Measurements from ENCODE around the gene ZNF263. TPM values are rescaled to one million over a fixed set of nuclear protein-coding genes. Genes with fewer than 3 reads are reported as not detected.

The ZNF263 gene
- total RNA-seq, 1 experiment from 2014 or later, result 52.2 TPM

DNA sequence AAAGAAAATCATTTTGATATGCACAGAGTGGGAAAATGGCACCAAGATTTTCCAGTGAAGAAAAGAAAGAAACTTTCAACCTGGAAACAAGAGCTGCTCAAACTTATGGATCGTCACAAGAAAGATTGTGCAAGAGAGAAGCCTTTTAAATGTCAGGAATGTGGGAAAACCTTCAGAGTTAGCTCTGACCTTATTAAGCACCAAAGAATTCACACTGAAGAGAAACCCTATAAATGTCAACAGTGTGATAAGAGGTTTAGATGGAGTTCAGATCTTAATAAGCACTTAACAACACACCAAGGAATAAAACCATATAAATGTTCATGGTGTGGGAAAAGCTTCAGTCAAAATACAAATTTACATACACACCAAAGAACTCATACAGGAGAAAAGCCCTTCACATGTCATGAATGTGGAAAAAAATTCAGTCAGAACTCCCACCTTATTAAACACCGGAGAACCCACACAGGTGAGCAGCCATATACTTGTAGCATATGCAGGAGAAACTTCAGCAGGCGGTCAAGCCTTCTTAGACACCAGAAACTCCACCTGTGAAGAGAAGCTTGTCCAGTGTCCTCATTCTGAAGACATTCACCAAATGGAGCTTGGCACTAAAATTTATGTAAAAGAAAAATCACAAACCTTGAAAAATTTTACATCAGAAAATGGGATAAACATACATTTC lies 34.2 kb downstream of the ZNF263 start:
- Histone ChIP-seq H3K4me1 (ENCODE audit: insufficient read depth, low read length) (no peaks in the 10 kb centered on the region), H4K20me1 (ENCODE audit: low read length) (no peaks in the 10 kb centered on the region), H3F3A (ENCODE audit: low read length, unreplicated experiment) (no peaks in the 10 kb centered on the region), H3K9me3 (ENCODE audit: low read length) (peaks cover 36% of the 10 kb centered on the region), H3K9me2 (replicated peaks; ENCODE audit: low read length) (no peaks in the 10 kb centered on the region), H3K27me3 (ENCODE audit: low read length) (no peaks in the 10 kb centered on the region), H3K79me2 (ENCODE audit: low read length) (no peaks in the 10 kb centered on the region), H3K27ac (ENCODE audit: low read length) (no peak overlapping the region), H3K4me3 (ENCODE audit: low read length) (peak overlapping the region; percentile 37; the same call in 1 of the 2 replicates), H3K9ac (ENCODE audit: low read length) (no peak overlapping the region), H2AFZ (ENCODE audit: low read length) (no peak overlapping the region), H3K36me3 (ENCODE audit: low read depth, low read length) (peaks cover 46% of the 10 kb centered on the region), H3K4me2 (ENCODE audit: low read length) (no peak overlapping the region)
- DNase-seq (no peak), ATAC-seq (no peak)
- BruUV-seq (replicated peaks), result no TSS peak
- CTCF ChIA-PET, result no interaction called here
- intact Hi-C loops (cut with micrococcal nuclease), result no loop called here
- TF ChIP-seq EZH2 (IDR thresholded peaks at IDR 0.05; ENCODE audit: low read length, unreplicated experiment) (no peak), EZH2phosphoT487 (IDR thresholded peaks at IDR 0.05; ENCODE audit: borderline replicate concordance, low read length) (no peak)
- TF ChIP-seq, protein P1, sequence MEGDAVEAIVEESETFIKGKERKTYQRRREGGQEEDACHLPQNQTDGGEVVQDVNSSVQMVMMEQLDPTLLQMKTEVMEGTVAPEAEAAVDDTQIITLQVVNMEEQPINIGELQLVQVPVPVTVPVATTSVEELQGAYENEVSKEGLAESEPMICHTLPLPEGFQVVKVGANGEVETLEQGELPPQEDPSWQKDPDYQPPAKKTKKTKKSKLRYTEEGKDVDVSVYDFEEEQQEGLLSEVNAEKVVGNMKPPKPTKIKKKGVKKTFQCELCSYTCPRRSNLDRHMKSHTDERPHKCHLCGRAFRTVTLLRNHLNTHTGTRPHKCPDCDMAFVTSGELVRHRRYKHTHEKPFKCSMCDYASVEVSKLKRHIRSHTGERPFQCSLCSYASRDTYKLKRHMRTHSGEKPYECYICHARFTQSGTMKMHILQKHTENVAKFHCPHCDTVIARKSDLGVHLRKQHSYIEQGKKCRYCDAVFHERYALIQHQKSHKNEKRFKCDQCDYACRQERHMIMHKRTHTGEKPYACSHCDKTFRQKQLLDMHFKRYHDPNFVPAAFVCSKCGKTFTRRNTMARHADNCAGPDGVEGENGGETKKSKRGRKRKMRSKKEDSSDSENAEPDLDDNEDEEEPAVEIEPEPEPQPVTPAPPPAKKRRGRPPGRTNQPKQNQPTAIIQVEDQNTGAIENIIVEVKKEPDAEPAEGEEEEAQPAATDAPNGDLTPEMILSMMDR (conservative IDR thresholded peaks at IDR 0.05; ENCODE audit: low read depth, low read length), result no peak
- POLR2A ChIA-PET (ENCODE audit: unreplicated experiment), result no interaction called here

DNA sequence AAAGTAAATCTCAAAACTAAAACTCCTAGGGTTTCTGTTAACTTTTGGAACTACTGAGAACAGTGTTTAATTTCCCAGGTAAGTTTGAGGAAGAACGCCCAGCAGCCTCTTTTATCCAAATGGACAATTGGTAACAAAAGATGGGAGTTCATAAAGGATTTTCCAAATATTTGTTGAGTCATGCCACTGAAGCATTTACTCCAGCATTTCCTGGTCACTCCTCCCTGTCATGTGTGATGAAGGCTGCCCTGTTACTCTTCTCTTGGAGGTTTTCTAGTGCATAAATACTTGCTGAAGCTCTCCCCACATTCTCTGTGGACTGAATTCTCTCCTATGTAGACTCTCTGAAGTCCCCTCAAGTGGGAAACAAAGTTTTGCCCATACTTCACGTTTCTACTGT lies 38.5 kb downstream of the ZNF263 start:
- H3K9me2 ChIP-seq (replicated peaks; ENCODE audit: low read length), result no peaks in the 10 kb centered on the region
- DNase-seq, result no peak
- H3K36me3 ChIP-seq (ENCODE audit: low read depth, low read length), result peaks cover 15% of the 10 kb centered on the region
- no peaks in the 10 kb centered on the region for H3F3A ChIP-seq (ENCODE audit: low read length, unreplicated experiment)
- H3K27ac ChIP-seq (ENCODE audit: low read length), result no peak overlapping the region
- H3K4me3 ChIP-seq (ENCODE audit: low read length), result no peak overlapping the region
- H4K20me1 ChIP-seq (ENCODE audit: low read length), result no peaks in the 10 kb centered on the region
- ATAC-seq, result no peak
- peaks cover 21% of the 10 kb centered on the region for H3K9me3 ChIP-seq (ENCODE audit: low read length)
- H3K9ac ChIP-seq (ENCODE audit: low read length), result no peak overlapping the region
- CTCF ChIA-PET, result no interaction called here
- no peaks in the 10 kb centered on the region for H3K79me2 ChIP-seq (ENCODE audit: low read length)
- H3K4me2 ChIP-seq (ENCODE audit: low read length), result no peak overlapping the region
- H3K27me3 ChIP-seq (ENCODE audit: low read length), result no peaks in the 10 kb centered on the region
- H3K4me1 ChIP-seq (ENCODE audit: insufficient read depth, low read length), result no peaks in the 10 kb centered on the region
- BruUV-seq (replicated peaks), result no TSS peak
- POLR2A ChIA-PET (ENCODE audit: unreplicated experiment), result interaction anchor here (0.6 kb wide), 1 partner anchor 52 kb away, joined by 4 read pairs; no protein-coding TSS in a partner anchor
- H2AFZ ChIP-seq (ENCODE audit: low read length), result no peak overlapping the region
- TF ChIP-seq EZH2phosphoT487 (IDR thresholded peaks at IDR 0.05; ENCODE audit: borderline replicate concordance, low read length), result no peak
- TF ChIP-seq, protein P1 (conservative IDR thresholded peaks at IDR 0.05; ENCODE audit: low read depth, low read length), result no peak
- TF ChIP-seq EZH2 (IDR thresholded peaks at IDR 0.05; ENCODE audit: low read length, unreplicated experiment), result no peak
- intact Hi-C loops (cut with micrococcal nuclease), result no loop called here

DNA sequence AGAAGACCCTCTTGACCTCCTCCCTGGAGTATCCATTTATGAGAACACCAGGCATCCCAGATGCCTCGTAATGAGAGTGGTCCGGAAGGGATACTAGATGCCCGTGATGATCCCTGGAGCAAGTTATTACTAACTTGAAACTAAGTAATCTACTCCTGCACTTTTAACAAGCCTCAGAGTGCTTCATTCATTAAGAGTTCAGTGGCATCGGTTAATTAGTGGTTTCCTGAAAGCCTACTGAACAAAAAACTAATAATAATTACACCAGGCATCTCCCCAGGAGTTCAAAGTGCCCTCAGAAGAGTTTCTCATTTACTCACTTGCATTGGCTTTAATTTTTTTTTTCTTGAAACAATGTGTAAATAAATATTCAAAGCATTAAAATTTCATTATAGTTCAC lies 44.2 kb downstream of the ZNF263 start:
- Histone ChIP-seq H4K20me1 (ENCODE audit: low read length) (no peaks in the 10 kb centered on the region), H3K9me2 (replicated peaks; ENCODE audit: low read length) (no peaks in the 10 kb centered on the region), H3K36me3 (ENCODE audit: low read depth, low read length) (no peaks in the 10 kb centered on the region), H3F3A (ENCODE audit: low read length, unreplicated experiment) (no peaks in the 10 kb centered on the region), H3K27me3 (ENCODE audit: low read length) (no peaks in the 10 kb centered on the region), H3K27ac (ENCODE audit: low read length) (no peak overlapping the region), H2AFZ (ENCODE audit: low read length) (no peak overlapping the region), H3K9ac (ENCODE audit: low read length) (no peak overlapping the region), H3K4me3 (ENCODE audit: low read length) (no peak overlapping the region), H3K4me1 (ENCODE audit: insufficient read depth, low read length) (no peaks in the 10 kb centered on the region), H3K4me2 (ENCODE audit: low read length) (no peak overlapping the region), H3K79me2 (ENCODE audit: low read length) (no peaks in the 10 kb centered on the region), H3K9me3 (ENCODE audit: low read length) (no peaks in the 10 kb centered on the region)
- no peak for TF ChIP-seq EZH2 (IDR thresholded peaks at IDR 0.05; ENCODE audit: low read length, unreplicated experiment)
- TF ChIP-seq, protein P1 (conservative IDR thresholded peaks at IDR 0.05; ENCODE audit: low read depth, low read length), result no peak
- no peak for TF ChIP-seq EZH2phosphoT487 (IDR thresholded peaks at IDR 0.05; ENCODE audit: borderline replicate concordance, low read length)
- ATAC-seq, result no peak
- CTCF ChIA-PET, result no interaction called here
- BruUV-seq (replicated peaks), result no TSS peak
- POLR2A ChIA-PET (ENCODE audit: unreplicated experiment), result no interaction called here
- intact Hi-C loops (cut with micrococcal nuclease), result no loop called here
- no peak for DNase-seq

Measured in PC-3 (cell line).